Measurements from ENCODE around the gene ENG.
"Not testable (repeated sequence)": the region's sequence is repeated elsewhere in the genome, so short reads cannot be mapped to it uniquely, and the experiment has no call there.

The ENG gene

GRCh38 chr9:127854184-127854806, at the start of gene ENG:
Gene ENG, minus strand, starts transcription at chr9:127854658. Its CDS starts 303 bp downstream, at chr9:127854355.
- no peak for DNase-seq (ENCODE audit: low read depth)

GRCh38 chr9:127903557-127904475, 49.4 kb upstream of the ENG start:
- DNase-seq (ENCODE audit: low read depth) = no peak

DNA sequence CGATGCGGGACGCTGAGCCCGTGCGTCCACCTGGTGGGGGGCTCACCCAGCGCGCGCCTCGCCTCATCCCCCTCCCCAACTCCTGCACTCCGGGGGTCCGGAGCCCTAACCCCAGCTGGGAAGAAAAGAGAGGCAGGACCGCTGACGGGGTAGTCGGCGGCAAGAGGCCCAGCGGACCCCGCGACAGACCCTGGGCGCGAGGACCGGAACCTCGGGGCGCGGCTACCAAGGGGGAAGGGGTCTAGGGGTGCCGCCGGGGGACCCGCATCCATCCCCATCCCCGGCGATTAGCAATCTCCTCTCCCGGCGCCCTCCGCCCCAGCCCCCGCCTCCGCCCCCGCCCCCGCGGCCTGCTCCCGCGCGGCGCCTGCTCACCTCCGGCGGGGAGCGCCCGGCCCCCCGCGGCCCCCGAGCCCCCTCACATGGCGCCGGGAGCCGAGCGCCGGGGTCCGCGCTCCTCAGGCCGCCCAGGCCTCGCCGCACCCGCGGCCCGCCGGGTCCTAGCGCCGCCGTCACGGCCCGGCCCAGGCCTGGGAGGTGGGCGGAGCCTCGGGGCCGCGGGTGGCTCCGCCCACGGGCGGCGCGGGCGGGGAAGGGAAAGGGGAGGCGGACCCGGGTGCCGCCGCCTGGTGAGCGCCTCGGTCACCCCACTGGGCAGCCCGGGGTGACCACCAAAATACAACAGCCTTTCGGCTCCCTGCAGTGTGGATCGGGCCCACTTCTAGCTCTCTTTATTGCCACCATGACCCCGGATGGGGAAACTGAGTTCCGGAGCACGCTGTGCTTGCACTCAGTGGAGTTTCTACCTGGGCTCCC, 44.9 kb upstream of the ENG start, which contains the start of gene ST6GALNAC6:
Gene ST6GALNAC6 (minus strand): TSS at position 476 of the 816 bp plus-strand sequence. CDS start 1,622 bp downstream, outside the sequence.
- DNase-seq (ENCODE audit: low read depth) = no peak

DNA sequence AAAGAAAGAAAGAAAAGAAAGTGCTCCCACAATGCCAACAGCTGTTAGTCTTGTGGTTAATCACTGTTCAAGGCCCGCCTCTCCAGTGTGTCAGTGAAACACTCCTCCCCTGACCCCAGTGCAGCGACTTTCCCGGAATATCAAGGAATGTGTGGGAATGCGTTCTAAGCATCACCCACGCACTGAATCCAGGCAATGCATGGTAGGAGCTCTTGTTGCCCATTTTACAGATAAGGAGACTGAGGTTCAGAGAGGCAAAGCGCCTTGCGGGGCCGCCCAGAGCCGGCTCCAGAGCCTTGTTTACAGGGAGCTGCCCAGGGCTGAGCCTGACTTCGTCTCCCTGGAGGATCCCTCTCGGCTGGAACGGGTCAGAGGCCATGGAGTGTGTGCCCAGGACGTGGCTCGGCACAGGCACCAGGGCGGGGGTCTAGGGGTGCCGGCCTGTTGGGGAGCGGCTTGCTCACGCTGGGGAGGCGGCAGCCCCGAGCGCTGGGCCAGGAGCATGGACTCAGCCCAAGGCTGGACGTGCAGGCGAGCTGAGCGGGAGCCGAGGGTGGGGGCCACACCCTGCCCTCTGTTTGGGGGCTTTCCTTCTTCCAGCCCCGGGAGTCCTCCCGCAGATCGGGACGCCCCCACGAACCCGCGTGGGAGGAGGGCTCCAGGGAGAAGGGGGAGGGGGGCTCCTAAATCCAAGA, 44.1 kb upstream of the ENG start:
- DNase-seq (ENCODE audit: low read depth) = no peak

DNA sequence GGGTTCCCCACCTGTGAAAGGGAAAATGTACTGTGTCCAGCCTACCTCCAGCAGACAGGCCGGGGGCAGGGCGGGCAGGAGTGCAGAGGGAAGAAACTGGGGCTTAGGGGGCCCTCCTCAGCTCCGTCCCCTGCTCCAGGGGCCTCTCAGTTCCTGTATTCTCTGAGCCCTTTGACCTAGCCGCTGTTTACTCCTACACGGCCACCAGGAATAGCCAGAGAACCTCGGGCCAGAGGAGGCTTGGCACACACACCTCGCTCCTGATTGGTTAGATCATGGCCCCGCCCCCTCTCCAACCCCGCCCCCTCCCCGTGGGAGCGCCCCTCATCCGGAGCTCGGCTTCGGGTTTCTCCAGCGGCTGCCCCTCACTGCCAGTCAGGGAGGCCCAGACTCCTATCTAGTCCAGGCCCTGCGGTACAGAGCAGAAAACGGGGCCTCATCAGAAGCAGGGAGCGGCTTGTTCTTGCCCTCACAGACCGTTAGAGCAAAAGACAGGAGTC, 42.8 kb upstream of the ENG start:
- no peak for DNase-seq (ENCODE audit: low read depth)

- no peak for DNase-seq (ENCODE audit: low read depth)
Observed at GRCh38 chr9:127896395-127897192, 42.1 kb upstream of the ENG start.

DNA sequence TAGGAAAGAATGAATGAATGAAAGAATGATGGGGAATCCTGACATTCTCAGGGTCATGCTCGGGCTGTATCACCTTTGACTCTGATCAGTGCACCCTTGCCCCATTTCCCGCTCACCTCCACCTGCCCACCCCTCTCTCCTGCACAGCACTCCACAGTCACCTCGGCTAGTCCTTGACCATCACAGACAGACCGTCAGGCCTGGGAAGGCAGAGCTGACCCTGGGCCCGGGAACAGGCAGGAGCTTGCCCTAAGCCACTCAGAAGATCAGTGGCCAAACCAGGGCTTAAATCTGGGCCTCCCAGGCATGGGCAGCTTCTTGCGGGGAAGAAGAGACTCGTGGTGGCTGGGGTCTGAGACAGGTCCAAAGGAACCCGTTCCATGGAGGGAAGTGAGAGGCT, 41.4 kb upstream of the ENG start:
- no peak for DNase-seq (ENCODE audit: low read depth)

- no peak for DNase-seq (ENCODE audit: low read depth)
Observed at GRCh38 chr9:127893392-127893791, 38.9 kb upstream of the ENG start.

DNA sequence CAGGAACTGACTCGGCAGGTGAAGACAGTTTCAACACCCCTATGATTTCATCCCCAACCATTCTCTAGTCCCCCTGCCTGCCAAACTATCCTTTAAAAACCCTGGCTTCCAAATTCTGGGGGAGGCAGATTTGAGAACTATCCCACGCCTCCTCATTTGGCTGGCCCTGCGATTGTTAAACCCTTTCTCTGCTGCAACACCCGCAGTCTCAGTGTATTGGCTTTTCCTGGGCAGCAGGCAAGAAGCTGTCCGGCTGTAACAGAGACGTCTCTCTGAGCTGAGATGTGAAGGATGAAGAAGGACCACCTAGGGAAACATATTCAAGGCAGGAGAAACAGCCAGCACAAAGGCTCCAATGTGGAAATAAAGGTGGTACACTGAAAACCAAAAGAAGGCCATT, 38.4 kb upstream of the ENG start:
- no peak for DNase-seq (ENCODE audit: low read depth)

GRCh38 chr9:127890053-127890452, 35.6 kb upstream of the ENG start:
- no peak for DNase-seq (ENCODE audit: low read depth)

DNA sequence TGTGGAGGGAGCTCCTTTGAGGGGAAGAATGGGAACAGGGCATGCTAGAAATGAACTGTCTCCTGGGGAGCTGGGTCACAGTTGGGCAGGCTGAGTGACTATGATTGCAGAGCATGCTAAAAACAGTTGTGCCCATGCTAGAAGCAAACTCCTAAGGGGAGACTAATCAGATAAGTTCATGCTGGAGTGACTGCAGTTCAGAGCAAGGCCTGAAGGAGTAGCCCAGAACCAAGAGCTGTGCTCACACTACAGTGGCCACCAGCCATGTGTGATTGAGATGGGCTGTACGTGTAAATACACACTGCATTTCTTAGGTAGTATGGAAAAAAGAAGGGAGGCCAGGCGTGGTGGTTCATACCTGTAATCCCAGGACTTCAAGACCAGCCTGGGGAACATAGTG, 33.3 kb upstream of the ENG start:
- DNase-seq (ENCODE audit: low read depth) = no peak

- no peak for DNase-seq (ENCODE audit: low read depth)
Observed at GRCh38 chr9:127886401-127886972, 32.0 kb upstream of the ENG start.

DNA sequence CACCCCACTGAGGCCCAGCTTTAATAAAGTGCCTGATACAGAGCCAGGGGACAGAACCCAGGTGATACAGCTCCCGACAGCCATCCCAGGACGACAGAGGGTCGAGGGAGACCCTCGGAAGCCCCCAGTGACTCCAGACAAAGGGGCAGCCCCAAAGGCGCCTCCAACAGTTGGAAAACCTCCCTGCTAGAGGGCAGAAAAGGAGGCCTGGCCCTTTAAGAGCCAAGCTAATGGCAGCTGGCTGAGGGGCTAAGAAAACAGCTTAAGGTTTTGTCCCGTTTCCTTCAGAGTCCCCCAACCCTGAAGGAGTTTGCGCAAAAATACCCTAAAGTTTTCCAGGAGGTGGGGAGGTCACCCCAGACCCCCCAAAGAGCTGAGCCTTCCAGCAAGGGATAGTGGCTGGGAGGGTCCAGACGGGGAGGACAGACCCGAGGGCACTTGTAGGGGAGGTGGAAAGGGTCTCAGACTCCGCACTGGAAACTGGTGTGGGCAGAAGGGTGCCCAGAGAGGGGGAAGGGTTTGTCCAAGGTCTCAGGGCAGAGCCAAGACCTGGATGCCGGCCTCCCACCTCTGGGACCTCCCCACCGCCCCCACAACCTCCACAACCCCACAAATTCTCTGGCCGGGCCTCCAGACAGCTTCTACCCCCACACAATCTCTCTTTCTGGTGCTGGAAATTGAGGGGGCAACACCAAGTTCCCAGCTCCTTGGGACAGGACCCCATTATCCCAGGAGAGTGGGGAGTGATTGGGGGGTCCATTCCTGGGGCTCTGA, 31.2 kb upstream of the ENG start:
- DNase-seq (ENCODE audit: low read depth) = no peak

- DNase-seq (ENCODE audit: low read depth) = no peak
Observed at GRCh38 chr9:127884976-127885490, 30.6 kb upstream of the ENG start.

GRCh38 chr9:127884427-127884911, 30.0 kb upstream of the ENG start:
- no peak for DNase-seq (ENCODE audit: low read depth)

GRCh38 chr9:127883959-127884358, 29.5 kb upstream of the ENG start:
- no peak for DNase-seq (ENCODE audit: low read depth)

DNA sequence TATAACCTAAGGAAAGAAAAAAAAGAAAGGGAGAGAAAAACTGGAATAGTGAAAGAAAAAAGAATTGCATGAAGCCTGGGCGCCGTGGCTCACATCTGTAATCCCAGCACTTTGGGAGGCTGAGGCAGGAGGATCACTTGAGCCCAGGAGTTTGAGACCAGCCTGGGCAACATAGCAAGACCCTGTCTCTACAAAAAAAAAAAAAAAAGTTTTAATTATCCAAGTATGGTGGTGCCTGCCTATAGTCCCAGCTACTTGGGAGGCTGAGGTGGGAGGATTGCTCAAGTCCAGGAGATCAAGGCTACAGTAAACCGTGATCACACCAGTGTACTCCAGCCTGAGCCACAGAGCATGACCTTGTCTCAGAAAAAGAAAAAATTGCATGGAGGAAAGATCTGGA, 27.3 kb upstream of the ENG start:
- DNase-seq (ENCODE audit: low read depth) = not testable (repeated sequence)

DNA sequence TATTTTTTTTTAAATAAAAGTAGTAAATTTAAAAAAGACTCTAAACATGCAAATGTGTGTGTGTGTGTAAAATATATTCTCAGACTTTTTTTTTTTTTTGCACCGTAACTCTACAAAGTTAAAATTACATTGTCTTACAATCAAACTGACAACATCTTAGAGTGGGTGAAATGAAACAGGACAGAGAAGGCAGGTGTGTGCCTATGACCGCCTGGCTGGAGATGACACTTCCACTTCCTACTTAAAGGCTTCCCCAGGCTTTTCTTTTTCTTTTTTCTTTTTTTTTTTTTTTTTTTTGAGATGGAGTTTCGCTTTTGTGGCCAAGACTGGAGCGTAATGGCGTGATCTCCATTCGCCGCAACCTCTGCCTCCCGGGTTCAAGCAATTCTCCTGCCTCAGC, 25.7 kb upstream of the ENG start:
- DNase-seq (ENCODE audit: low read depth) = no peak
